Measurements from ENCODE around the gene PARP8.

GRCh38 chr5:50697739-50698138 is 31.3 kb downstream of the PARP8 start:
- TF ChIP-seq, protein P1, sequence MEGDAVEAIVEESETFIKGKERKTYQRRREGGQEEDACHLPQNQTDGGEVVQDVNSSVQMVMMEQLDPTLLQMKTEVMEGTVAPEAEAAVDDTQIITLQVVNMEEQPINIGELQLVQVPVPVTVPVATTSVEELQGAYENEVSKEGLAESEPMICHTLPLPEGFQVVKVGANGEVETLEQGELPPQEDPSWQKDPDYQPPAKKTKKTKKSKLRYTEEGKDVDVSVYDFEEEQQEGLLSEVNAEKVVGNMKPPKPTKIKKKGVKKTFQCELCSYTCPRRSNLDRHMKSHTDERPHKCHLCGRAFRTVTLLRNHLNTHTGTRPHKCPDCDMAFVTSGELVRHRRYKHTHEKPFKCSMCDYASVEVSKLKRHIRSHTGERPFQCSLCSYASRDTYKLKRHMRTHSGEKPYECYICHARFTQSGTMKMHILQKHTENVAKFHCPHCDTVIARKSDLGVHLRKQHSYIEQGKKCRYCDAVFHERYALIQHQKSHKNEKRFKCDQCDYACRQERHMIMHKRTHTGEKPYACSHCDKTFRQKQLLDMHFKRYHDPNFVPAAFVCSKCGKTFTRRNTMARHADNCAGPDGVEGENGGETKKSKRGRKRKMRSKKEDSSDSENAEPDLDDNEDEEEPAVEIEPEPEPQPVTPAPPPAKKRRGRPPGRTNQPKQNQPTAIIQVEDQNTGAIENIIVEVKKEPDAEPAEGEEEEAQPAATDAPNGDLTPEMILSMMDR (IDR thresholded peaks at IDR 0.05; ENCODE audit: low read length) = no peak
- TF ChIP-seq EZH2 (IDR thresholded peaks at IDR 0.05; ENCODE audit: borderline replicate concordance, low read length) = no peak
